K562 (cell line): ENCODE data around the gene CCDC9B.

ENCODE experiments used
- RAD21 ChIP-seq, 2 experiments: fragments of 250-450 bp in 1 of 2; fragments of 450-650 bp in 1 of 2; sonication (Bioruptor Pico) in 1 of 2; formaldehyde crosslinking in 1 of 2; IDR thresholded peaks in 1 of 2; conservative IDR thresholded peaks in 1 of 2; 2 replicates each; pipeline versions ENCODE4 v1.4.0 to v1.8.0; 2020 to 2022; ENCODE audit warnings: mild to moderate bottlenecking in 2 of 2, moderate library complexity in 1 of 2
- SMC3 ChIP-seq: conservative IDR thresholded peaks from 2 replicates; pipeline ENCODE4 v1.6.1; 2011; ENCODE audit warnings: low read depth, low read length, improper control_type of control experiment; ENCODE audit not compliant: insufficient read depth
- ZHX1 ChIP-seq: fragments of 150-350 bp; conservative IDR thresholded peaks from 2 replicates; pipeline ENCODE4 v1.6.1; 2014; ENCODE audit warnings: low read length
- TF ChIP-seq, protein P1 (sequence below): sonication (generic); formaldehyde crosslinking; IDR thresholded peaks from 2 replicates; pipeline ENCODE4 v1.8.1; 2023; ENCODE audit warnings: mild to moderate bottlenecking, missing genetic modification reagents, moderate library complexity

DNA sequence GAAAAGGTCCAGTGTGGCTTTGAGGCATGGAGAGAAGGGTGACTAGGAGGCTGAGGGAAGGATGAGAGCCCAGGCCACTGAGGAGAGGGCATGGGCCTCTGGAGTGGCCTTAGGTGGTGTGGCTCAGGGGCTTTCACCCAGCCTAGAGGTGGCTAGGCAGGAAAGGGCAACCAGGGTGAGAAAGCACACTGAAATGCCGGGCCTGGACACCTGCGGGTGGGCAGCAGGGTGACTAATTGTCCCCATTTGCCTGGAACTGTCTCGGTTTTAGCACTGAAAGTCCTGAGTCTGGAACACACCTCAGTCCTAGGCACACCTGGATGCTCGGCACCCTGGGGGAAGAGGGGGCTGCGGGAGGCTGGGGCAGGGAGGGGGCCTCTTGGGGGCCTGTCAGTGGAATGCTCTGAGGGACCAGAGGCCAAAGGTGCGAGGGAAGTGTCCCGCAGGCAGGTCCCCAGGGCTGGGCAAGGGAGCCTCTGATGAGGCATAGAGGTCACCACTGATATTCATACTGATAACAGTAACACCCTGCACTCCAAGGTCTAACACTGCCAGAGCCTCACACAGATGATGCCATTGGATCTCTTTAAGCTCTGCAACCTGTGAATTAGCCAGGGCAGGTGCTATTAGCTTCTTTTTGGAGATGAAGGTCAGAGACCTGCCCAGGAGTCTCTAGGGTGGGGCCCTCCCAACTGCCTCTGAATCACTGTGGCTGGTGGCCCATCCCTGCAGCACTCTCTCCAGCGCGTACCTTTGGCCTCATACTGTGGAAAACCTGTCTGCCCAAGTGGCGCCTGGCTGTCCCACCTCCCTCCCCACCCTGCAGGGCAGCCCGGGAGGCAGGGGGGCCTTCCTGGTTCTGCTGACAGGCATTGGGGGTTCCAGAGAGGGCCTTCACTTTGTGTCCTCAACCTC lies 7.1 kb upstream of the CCDC9B start:
- TF ChIP-seq ZHX1 = no peak
- TF ChIP-seq RAD21 (CRISPR knock-in tag; conservative IDR thresholded peaks at IDR 0.05 in 1 of 2, IDR thresholded peaks at IDR 0.05 in 1 of 2) = no peak
- TF ChIP-seq SMC3 = no peak
- TF ChIP-seq, protein P1, sequence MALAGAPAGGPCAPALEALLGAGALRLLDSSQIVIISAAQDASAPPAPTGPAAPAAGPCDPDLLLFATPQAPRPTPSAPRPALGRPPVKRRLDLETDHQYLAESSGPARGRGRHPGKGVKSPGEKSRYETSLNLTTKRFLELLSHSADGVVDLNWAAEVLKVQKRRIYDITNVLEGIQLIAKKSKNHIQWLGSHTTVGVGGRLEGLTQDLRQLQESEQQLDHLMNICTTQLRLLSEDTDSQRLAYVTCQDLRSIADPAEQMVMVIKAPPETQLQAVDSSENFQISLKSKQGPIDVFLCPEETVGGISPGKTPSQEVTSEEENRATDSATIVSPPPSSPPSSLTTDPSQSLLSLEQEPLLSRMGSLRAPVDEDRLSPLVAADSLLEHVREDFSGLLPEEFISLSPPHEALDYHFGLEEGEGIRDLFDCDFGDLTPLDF (CRISPR knock-in tag) = no peak
